Kidney epithelial cell (primary cell): ENCODE measurements around the gene REELD1. TPM values are rescaled to one million over a fixed set of nuclear protein-coding genes. Genes with fewer than 3 reads are reported as not detected.

Experiments
- DNase-seq: peaks from one replicate; pipeline ENCODE4 v3.0.0-alpha.2; 2010; ENCODE audit warnings: low read depth
- H3K27me3 ChIP-seq: 2 replicates; pipeline ENCODE4 v1.6.0; 2011; ENCODE audit warnings: low read length; ENCODE audit not compliant: control insufficient read depth, insufficient read depth
- H3K36me3 ChIP-seq: 2 replicates; pipeline ENCODE4 v1.5.1; 2011; ENCODE audit warnings: low read length; ENCODE audit not compliant: control insufficient read depth, insufficient read depth
- H3K4me3 ChIP-seq: 2 replicates; pipeline ENCODE4 v1.5.1; 2011; ENCODE audit warnings: low read depth, mild to moderate bottlenecking, control low read depth, low read length
- total RNA-seq: library from RNA; depleted of rRNA; stranded (reverse); fragments of >200 nt; gene quantifications from 2 replicates; pipeline ENCODE4 v1.2.3, GENCODE V29; 2015
- TF ChIP-seq, protein P1 (sequence below): IDR thresholded peaks from 2 replicates; pipeline ENCODE4 v1.5.1; 2011; ENCODE audit warnings: mild to moderate bottlenecking, moderate library complexity, low read length, control low read depth, inconsistent platforms; ENCODE audit not compliant: insufficient read depth, poor library complexity, severe bottlenecking

Gene REELD1
- total RNA-seq, 1 donor from 2014 or later: not detected

GRCh38 chr4:146247356-146247755 lies 33.0 kb downstream of the REELD1 start:
- TF ChIP-seq, protein P1, sequence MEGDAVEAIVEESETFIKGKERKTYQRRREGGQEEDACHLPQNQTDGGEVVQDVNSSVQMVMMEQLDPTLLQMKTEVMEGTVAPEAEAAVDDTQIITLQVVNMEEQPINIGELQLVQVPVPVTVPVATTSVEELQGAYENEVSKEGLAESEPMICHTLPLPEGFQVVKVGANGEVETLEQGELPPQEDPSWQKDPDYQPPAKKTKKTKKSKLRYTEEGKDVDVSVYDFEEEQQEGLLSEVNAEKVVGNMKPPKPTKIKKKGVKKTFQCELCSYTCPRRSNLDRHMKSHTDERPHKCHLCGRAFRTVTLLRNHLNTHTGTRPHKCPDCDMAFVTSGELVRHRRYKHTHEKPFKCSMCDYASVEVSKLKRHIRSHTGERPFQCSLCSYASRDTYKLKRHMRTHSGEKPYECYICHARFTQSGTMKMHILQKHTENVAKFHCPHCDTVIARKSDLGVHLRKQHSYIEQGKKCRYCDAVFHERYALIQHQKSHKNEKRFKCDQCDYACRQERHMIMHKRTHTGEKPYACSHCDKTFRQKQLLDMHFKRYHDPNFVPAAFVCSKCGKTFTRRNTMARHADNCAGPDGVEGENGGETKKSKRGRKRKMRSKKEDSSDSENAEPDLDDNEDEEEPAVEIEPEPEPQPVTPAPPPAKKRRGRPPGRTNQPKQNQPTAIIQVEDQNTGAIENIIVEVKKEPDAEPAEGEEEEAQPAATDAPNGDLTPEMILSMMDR: no peak
- no peaks in the 10 kb centered on the region for H3K27me3 ChIP-seq
- no peaks in the 10 kb centered on the region for H3K36me3 ChIP-seq
- DNase-seq: no peak
- no peak overlapping the region for H3K4me3 ChIP-seq

DNA sequence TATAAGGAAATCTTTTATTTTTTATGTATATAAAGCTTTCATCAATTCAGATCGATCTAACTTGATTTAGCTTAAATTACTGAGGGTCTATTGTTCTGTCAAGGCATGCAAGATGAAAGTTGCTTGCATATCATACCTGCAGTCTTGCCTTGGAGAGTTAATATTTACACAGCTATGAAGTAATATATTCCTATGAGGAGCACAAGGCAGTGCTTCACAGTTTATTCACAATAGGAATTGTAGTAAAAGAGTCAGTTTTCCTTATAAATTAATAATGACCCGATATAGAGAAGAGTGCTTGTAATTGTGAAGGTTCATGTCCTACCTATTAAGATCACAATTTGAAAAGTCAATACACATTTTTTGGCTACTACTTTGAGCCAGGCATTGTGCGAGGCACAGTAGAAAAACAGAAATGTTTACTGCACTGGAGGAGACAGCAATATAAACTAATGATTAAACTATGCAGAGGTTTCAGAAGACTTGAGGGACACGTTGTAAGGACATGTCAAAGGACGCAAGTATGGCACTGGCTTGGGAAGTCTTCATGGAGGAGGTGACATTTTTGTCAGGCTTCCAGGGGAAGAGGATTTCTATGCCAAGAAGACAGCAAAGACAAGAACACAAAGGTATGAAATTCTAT lies 38.8 kb downstream of the REELD1 start:
- no peaks in the 10 kb centered on the region for H3K36me3 ChIP-seq
- no peak for DNase-seq
- no peaks in the 10 kb centered on the region for H3K27me3 ChIP-seq
- H3K4me3 ChIP-seq: no peak overlapping the region
- TF ChIP-seq, protein P1: no peak

DNA sequence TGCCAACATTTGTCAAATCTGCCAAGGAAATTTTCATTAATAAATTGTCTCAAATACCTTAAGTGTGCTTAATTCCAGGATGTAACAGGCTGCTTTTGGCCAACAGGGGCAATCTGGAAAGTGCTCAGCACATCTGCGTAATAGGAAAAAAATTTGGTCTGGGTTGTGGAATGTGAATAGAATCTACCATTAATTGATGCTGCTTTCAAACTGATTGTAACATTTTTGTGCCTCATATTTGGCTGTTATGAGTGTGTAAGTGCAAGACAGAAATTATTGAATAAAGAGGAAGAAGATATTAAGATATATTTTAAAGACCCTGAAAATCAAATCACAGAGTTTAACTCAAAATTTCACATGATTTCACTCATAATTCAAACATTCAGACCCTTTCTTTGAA lies 41.1 kb downstream of the REELD1 start:
- Histone ChIP-seq H3K4me3 (no peak overlapping the region), H3K36me3 (no peaks in the 10 kb centered on the region), H3K27me3 (no peaks in the 10 kb centered on the region)
- TF ChIP-seq, protein P1: no peak
- no peak for DNase-seq

DNA sequence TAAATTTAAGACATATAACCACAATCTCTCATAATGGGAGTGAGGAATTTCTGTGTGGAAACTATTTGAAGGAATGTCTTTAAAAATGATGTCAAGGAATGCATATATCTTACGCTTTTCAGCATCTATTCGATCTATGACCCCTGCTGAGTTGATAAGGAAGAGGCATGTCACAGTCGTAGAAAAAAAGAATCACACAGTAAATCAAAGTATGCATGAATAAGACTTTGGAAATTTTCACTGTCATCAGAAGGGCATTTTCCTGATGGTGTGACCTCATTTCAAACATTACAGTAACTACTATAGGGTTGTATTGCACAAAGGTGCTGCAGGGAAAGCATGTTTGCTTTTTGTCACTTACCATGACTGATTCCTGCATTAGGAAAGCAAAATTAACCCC lies 41.5 kb downstream of the REELD1 start:
- H3K4me3 ChIP-seq: no peak overlapping the region
- TF ChIP-seq, protein P1: no peak
- no peak for DNase-seq

DNA sequence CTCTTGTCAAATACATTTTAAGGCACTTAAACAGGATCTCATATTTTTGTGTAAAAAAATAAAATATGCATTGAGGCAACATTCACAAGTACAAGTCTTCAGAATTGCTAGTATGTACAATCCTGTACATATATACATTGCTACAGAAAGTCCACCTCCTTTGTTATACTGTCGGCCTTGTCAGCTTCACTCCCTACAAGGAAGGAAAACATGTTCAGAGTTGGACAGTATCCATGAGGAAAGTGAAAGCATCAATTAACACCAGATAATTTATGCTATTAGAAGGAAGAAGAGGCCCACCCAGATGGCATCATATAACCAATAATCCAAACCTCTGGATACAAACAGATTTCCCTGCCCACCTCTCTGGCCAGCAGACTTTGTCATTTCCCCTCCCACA lies 42.0 kb downstream of the REELD1 start:
- TF ChIP-seq, protein P1: no peak
- H3K36me3 ChIP-seq: no peaks in the 10 kb centered on the region
- H3K4me3 ChIP-seq: no peak overlapping the region
- no peaks in the 10 kb centered on the region for H3K27me3 ChIP-seq
- no peak for DNase-seq

More for the DNA sequence above, 41.5 kb downstream of the REELD1 start:
- H3K27me3 ChIP-seq: no peaks in the 10 kb centered on the region
- H3K36me3 ChIP-seq: no peaks in the 10 kb centered on the region

DNA sequence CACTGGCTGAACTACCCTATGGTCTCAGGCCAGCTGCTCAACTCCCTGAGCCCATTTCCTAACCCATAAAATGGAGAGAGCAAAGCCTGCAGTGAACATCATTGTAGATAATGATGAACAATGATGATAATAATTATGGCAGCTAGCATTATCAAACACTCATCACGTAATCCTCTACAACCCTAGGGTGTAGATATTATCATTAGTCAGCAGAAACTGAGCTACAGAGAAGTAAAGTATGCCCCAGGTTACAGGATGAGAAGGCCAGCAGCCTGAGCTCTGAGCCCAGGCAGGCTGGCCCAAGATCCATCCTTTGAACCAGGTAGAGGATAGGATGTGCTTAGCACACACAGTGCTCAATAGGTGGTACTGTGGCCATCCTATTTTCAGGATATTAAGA lies 43.2 kb downstream of the REELD1 start:
- TF ChIP-seq, protein P1: no peak
- H3K4me3 ChIP-seq: no peak overlapping the region
- no peaks in the 10 kb centered on the region for H3K27me3 ChIP-seq
- no peaks in the 10 kb centered on the region for H3K36me3 ChIP-seq
- no peak for DNase-seq
